Activated T-helper 2 cell treated with anti-CD3 and anti-CD28 coated beads, Interferon-gamma antibody, Interleukin-2, Interleukin-4, amounts not matched to agents 10 μg/mL and 5 μg/mL and 100 μg/mL, durations not matched to agents 14 hours and 24 hours and 36 hours (primary cell): ENCODE results near the gene PLCXD1. TPM values are rescaled to one million over a fixed set of nuclear protein-coding genes. Genes with fewer than 3 reads are reported as not detected.
"Not testable (repeated sequence)": the region's sequence is repeated elsewhere in the genome, so short reads cannot be mapped to it uniquely, and the experiment has no call there.

Experiments
- DNase-seq: peaks from one replicate; pipeline ENCODE4 v3.0.0; 2021; ENCODE audit warnings: low spot score
- H3K27ac Mint-ChIP-seq: one replicate; pipeline ENCODE4 v1.8.0; 2021; ENCODE audit warnings: mixed read lengths
- H3K27me3 Mint-ChIP-seq: one replicate; pipeline ENCODE4 v1.8.0; 2021; ENCODE audit warnings: low read depth, mixed read lengths
- H3K36me3 Mint-ChIP-seq: one replicate; pipeline ENCODE4 v1.8.0; 2021; ENCODE audit warnings: low read depth, mixed read lengths
- H3K4me1 Mint-ChIP-seq: one replicate; pipeline ENCODE4 v1.8.0; 2021; ENCODE audit warnings: low read depth, mixed read lengths
- H3K4me3 Mint-ChIP-seq: one replicate; pipeline ENCODE4 v1.8.0; 2021; ENCODE audit warnings: low read depth, mild to moderate bottlenecking, moderate library complexity, mixed read lengths
- H3K9me3 Mint-ChIP-seq: one replicate; pipeline ENCODE4 v1.8.0; 2021; ENCODE audit warnings: mixed read lengths
- intact Hi-C: fragments of 100-400 bp; cut with micrococcal nuclease; formaldehyde crosslinking; loops from one replicate; pipeline ENCODE4 v1.15.1; 2023
- total RNA-seq: library from RNA; stranded (reverse); gene quantifications from 2 replicates; pipeline ENCODE4 v1.2.3, GENCODE V29; 2022

Gene PLCXD1
- total RNA-seq, 1 donor from 2014 or later: 60.0 TPM

- Mint-ChIP-seq H3K4me1 (peaks cover 22% of the 10 kb centered on the region), H3K27ac (peak overlapping the region; percentile 86), H3K36me3 (peaks cover 12% of the 10 kb centered on the region), H3K27me3 (no peaks in the 10 kb centered on the region), H3K4me3 (peak overlapping the region; percentile 89), H3K9me3 (no peaks in the 10 kb centered on the region)
- intact Hi-C loops: loop anchor here (2.0 to 5.0 kb wide), 2 partner anchors 1073 to 1273 kb away; partner anchors contain the start of genes AKAP17A and SLC25A6
- DNase-seq: no peak
Measured at GRCh38 chrX:319579-320125, 38.5 kb downstream of the PLCXD1 start.

GRCh38 chrX:320126-320783, 39.1 kb downstream of the PLCXD1 start:
- Mint-ChIP-seq H3K4me3 (peak overlapping the region; percentile 89), H3K27me3 (no peaks in the 10 kb centered on the region), H3K4me1 (peaks cover 25% of the 10 kb centered on the region), H3K27ac (peak overlapping the region; percentile 86), H3K36me3 (peaks cover 10% of the 10 kb centered on the region), H3K9me3 (no peaks in the 10 kb centered on the region)
- DNase-seq: no peak
- intact Hi-C loops: no loop called here

- DNase-seq: no peak
- Mint-ChIP-seq H3K36me3 (no peaks in the 10 kb centered on the region), H3K27me3 (no peaks in the 10 kb centered on the region), H3K4me3 (no peak overlapping the region), H3K27ac (no peak overlapping the region), H3K9me3 (no peaks in the 10 kb centered on the region), H3K4me1 (peaks cover 19% of the 10 kb centered on the region)
- intact Hi-C loops: no loop called here
Measured at GRCh38 chrX:323721-324628, 42.8 kb downstream of the PLCXD1 start.

- H3K36me3 Mint-ChIP-seq, H3K27ac Mint-ChIP-seq, H3K27me3 Mint-ChIP-seq, DNase-seq, H3K4me3 Mint-ChIP-seq, intact Hi-C loops, H3K9me3 Mint-ChIP-seq: not testable (repeated sequence)
- H3K4me1 Mint-ChIP-seq: peaks cover 19% of the 10 kb centered on the region
Measured at GRCh38 chrX:324664-325063, 43.5 kb downstream of the PLCXD1 start.

- Mint-ChIP-seq H3K27me3 (peaks cover 1% of the 10 kb centered on the region), H3K27ac (no peak overlapping the region), H3K9me3 (no peaks in the 10 kb centered on the region), H3K4me3 (no peak overlapping the region), H3K36me3 (no peaks in the 10 kb centered on the region), H3K4me1 (peaks cover 9% of the 10 kb centered on the region)
- DNase-seq: no peak
- intact Hi-C loops: no loop called here
Measured at GRCh38 chrX:327660-328126, 46.5 kb downstream of the PLCXD1 start.

GRCh38 chrX:329291-329910, 48.2 kb downstream of the PLCXD1 start:
- Mint-ChIP-seq H3K4me1 (peaks cover 2% of the 10 kb centered on the region), H3K27me3 (peaks cover 1% of the 10 kb centered on the region), H3K27ac (no peak overlapping the region), H3K9me3 (no peaks in the 10 kb centered on the region), H3K4me3 (no peak overlapping the region), H3K36me3 (no peaks in the 10 kb centered on the region)
- intact Hi-C loops: no loop called here
- no peak for DNase-seq

DNA sequence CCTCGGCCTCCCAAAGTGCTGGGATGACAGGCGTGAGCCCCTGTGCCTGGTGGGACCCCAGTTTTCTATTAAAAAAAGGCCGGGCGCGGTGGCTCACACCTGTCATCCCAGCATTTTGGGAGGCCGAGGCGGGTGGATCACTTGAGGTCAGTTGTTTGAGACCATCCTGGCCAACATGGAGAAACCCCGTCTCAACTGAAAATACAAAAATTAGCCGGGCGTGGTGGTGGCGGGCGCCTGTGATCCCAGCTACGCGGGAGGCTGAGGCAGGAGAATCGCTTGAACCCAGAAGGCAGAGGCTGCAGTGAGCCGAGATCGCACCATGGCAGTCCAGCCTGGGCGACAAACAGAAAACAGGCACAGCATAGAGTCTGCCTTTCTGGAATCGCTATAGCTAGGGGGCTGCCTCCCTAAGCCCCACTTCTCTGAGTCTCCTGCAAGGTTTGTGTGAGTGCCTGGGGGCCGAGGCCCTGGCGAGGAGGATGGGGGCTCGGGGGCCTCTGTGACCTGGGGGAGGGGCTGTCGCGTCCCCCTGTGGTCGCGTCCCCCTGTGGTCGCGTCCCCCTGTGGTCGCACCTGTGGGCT, 49.1 kb downstream of the PLCXD1 start:
- intact Hi-C loops, H3K4me3 Mint-ChIP-seq, H3K27me3 Mint-ChIP-seq, H3K27ac Mint-ChIP-seq, H3K4me1 Mint-ChIP-seq, H3K9me3 Mint-ChIP-seq, DNase-seq, H3K36me3 Mint-ChIP-seq: not testable (repeated sequence)

DNA sequence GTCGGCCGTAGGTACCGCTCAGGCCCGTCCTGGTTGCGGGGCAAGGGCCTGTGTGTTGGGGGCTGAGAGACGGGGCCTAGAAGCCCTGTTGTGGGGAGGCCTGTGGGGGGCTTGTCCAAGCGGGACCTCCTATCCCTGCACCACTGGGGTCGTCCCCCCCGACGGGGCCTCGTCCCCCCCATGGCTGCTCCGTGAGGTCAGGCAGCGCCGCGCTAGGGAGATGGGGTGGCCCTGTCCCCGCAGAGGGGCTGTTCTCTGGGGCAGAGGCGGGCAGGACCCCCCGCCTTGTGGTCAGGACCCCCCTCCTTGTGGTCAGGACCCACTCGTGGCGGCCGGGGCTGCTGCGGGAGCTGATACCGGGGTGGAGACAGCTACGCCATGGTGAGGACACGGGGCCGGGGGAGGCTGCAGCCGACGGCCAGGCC, 49.6 kb downstream of the PLCXD1 start:
- no peak for DNase-seq
- Mint-ChIP-seq H3K4me3 (no peak overlapping the region), H3K27me3 (peaks cover 1% of the 10 kb centered on the region), H3K9me3 (no peaks in the 10 kb centered on the region), H3K4me1 (no peaks in the 10 kb centered on the region), H3K27ac (no peak overlapping the region), H3K36me3 (no peaks in the 10 kb centered on the region)
- intact Hi-C loops: no loop called here

DNA sequence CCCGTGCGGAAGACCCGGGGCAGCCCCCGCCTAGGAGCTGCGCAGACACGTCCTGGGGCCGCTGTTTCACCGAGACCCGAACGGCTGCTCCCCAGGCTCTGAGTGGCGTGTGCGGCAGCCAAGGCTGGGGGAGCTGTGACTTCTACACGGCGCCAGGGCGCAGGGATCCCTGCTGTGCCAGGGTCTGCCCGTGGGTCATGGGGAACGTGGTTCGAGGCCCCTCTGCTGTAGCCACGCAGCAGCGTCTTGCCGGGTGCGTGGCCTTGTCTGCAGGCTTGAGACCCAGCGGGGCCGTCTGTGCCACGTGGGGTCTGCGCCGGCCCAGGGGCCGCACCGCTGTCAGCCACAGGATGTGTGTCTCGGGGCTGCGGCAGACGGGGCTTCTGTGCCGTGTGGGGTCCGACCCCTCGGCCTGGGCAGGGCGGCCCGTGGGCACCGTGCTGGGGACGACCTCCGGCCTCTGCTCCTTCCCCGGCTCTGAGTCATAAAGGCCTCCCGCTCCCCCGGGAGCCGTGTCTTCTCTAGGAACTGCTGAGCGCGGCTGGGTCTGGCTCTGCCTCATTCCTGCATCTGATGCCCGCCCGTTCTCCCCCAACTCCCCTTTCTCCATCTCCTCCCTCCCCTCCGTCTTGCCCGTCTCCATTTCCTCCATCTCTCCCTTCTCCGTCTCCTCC, 50.1 kb downstream of the PLCXD1 start:
- Mint-ChIP-seq H3K4me1 (no peaks in the 10 kb centered on the region), H3K4me3 (no peak overlapping the region), H3K36me3 (peaks cover 3% of the 10 kb centered on the region), H3K9me3 (no peaks in the 10 kb centered on the region), H3K27me3 (peaks cover 1% of the 10 kb centered on the region), H3K27ac (no peak overlapping the region)
- intact Hi-C loops: no loop called here
- no peak for DNase-seq

- Mint-ChIP-seq H3K4me3 (no peak overlapping the region), H3K9me3 (no peaks in the 10 kb centered on the region), H3K36me3 (peaks cover 8% of the 10 kb centered on the region), H3K27me3 (peaks cover 1% of the 10 kb centered on the region), H3K4me1 (no peaks in the 10 kb centered on the region), H3K27ac (no peak overlapping the region)
- DNase-seq: no peak
- intact Hi-C loops: no loop called here
Measured at GRCh38 chrX:331825-332495, 50.8 kb downstream of the PLCXD1 start.

DNA sequence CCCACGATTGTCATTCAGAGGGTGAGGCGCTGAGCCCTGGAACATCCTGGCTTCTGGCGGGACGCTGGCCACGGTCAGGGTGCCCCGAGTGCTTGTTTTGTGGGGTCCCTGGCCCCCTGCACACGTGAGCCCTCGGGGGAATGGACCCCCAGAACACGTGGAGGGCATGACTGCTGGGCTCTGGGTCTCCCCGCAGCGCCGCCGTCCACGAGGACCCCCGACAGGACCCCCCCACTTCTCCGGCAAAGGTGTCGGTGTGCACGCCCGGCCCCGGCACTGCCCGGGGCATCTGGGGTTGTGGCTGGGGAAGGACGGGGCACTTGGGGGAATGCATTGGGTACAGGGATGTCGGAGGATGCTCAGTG, 51.3 kb downstream of the PLCXD1 start:
- DNase-seq: no peak
- Mint-ChIP-seq H3K9me3 (no peaks in the 10 kb centered on the region), H3K4me3 (no peak overlapping the region), H3K27ac (no peak overlapping the region), H3K4me1 (no peaks in the 10 kb centered on the region), H3K27me3 (peaks cover 1% of the 10 kb centered on the region), H3K36me3 (peaks cover 12% of the 10 kb centered on the region)
- intact Hi-C loops: no loop called here
